Dedifferentiated amniotic fluid mesenchymal stem cell (primary cell): Measurements from ENCODE around the gene TRNAU1AP.
"Not testable (repeated sequence)": the region's sequence is repeated elsewhere in the genome, so short reads cannot be mapped to it uniquely, and the experiment has no call there.

Experiments used
- DNase-seq: peaks from one replicate; pipeline ENCODE4 v3.0.0-alpha.2; 2016; ENCODE audit errors: extremely low spot score

Gene TRNAU1AP

GRCh38 chr1:28521502-28522164 lies 31.3 kb upstream of the TRNAU1AP start:
- DNase-seq = no peak

DNA sequence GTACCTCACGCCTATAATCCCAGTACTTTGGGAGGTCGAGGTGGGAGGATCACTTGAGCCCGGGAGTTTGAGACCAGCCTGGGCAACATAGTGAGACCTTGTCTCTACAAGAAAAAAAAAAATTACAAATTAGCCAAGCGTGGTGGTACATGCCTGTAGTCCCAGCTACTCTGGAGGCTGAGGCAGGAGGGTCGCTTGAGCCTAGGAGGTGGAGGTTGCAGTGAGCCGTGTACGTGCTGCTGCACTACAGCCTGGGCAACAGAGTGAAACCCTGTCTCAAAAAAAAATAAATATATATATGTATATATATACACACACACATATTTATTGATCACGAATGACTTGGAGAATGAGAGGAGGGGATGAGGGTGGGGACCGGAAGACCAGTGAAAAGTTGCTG lies 30.3 kb upstream of the TRNAU1AP start:
- DNase-seq = not testable (repeated sequence)

- DNase-seq = not testable (repeated sequence)
These were observed 27.8 kb upstream of the TRNAU1AP start for GRCh38 chr1:28525002-28525642.

DNA sequence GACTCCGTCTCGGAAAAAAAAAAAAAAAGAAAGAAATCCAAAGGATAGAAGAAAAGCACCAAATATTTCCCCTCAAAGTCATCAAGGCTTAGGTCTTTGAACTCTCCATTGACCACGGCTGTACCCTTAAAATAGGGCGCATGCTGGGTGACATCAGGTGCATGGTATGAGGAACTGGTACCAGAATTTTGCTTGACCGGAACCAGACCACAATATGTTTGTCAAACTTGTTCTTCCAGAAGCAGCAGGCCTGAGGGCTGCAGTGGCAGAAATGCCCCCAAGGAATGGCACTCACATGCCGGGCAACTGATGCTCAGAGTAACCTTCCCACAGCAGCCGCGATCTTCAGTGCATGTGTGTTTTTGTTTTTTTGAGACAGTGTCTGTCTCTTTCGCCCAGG lies 26.0 kb upstream of the TRNAU1AP start:
- no peak for DNase-seq

DNA sequence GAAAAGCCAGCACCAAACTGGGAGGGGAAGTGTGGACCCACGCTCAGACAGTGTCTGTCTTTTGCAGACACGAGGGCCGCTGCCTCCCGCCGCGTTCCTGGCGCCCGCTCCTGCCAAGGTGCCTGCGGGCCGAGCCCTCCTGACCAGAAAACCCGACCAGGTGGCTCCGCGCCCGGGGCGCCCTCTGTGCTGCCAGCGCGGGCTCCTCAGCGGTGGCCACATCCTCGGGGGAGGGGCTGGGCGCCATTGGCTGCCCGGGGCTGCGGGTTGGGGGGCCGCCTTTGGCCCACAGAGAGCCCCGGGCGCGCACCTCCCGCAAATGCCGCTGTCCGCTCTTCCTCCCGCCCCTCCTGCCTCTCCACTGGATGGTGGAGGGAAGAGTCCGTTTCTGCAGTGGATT lies 22.4 kb upstream of the TRNAU1AP start:
- no peak for DNase-seq

- no peak for DNase-seq
These were observed 18.2 kb upstream of the TRNAU1AP start for GRCh38 chr1:28534671-28535070.

GRCh38 chr1:28535180-28535579 lies 17.7 kb upstream of the TRNAU1AP start:
- DNase-seq = no peak

DNA sequence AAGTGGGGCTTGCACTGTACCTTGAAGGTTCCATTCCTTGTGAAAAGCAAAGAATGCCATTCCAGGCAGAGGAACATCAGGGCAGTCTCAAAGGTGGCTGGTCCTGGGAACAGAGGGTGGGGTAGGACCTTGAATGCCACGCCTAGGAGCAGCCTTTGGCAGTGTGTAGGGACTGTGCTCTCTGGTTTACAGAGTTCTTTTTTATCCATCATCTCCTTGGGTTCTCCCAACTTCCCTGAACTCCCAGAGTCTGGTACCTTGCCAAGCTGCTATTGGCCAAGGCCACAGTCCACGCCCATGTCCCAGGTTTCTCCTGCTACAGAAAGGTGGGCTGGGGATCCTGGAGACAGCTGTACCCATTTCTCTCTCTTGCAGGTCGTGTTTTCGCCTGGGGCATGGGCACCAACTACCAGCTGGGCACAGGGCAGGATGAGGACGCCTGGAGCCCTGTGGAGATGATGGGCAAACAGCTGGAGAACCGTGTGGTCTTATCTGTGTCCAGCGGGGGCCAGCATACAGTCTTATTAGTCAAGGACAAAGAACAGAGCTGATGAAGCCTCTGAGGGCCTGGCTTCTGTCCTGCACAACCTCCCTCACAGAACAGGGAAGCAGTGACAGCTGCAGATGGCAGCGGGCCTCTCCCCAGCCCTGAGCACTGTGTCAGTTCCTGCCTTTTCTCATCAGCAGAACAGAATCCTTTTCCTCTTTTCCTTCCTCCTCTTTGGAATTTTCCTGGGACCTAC lies 15.3 kb upstream of the TRNAU1AP start:
- no peak for DNase-seq

DNA sequence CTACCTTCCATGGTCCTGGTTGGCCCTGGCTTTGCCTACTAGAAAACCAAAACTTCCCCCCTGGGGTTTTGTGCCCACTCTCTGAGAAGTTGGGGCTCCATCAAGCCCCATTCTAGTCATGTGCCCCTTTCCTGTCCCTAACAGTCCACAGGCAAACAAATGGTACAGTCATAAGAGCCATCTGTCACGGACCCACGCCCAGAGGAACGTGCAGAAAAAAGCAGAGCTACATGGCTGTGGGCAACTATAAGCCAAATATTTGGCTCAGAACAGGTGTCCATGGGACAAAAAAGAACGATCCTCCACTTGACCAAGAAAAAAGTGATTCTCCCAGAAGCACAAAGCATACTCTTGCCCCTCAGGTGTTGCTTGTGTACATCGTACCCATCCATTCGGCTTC lies 14.6 kb upstream of the TRNAU1AP start:
- no peak for DNase-seq

DNA sequence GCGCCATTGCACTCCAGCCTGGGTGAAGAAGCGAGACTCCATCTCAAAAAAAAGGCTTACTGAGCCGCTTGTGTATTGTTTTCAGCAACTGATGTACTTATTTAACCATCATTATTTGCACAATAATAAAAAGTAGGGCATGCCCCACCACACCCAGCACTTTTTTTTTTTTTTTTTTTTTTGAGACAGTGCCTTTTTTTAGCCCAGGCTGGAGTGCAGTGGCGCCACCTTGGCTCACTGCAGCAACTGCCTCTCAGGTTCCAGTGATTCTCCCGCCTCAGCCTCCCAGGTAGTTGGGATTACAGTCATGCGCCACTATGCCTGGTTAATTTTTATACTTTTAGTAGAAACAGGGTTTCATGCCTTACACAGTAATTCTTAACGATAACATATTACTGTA lies 12.2 kb upstream of the TRNAU1AP start:
- no peak for DNase-seq

DNA sequence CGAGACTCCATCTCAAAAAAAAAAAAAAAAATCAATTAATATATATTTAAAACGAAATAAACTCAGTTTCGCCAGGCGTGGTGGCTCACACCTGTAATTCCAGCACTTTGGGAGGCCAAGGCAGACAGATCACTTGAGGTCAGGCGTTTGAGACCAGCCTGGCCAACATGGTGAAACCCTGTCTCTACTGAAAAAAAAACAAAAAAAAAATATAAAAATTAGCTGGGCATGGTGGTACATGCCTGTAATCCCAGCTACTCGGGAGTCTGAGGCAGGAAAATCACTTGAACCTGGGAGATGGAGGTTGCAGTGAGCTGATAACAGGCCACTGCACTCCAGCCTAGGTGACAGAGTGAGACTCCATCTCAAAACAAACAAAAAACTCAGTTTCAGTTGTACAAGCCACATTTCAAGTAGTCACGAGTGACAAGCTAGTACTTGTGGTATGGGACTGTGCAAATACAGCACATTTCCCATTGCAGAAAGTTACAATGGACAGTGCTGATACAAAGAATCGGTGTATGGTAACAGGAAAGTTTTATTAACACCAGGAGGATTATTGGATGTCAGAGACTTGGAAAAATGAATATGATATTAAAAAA lies 11.4 kb upstream of the TRNAU1AP start:
- not testable (repeated sequence) for DNase-seq

DNA sequence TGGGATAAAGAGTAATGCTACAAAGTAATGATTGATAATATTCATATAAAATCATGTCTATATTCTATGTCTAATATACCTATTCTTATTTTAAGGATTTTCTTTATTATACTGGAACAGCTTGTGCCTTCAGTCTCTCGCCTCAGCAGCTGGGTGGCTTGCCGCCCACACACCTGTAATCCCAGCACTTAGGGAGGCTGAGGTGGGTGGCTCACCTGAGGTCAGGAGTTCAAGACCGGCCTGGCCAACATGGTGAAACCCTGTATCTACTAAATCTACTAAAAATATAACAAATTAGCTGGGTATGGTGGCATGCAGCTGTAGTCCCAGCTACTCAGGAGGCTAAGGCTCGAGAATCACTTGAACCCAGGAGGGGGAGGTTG lies 7.6 kb upstream of the TRNAU1AP start:
- no peak for DNase-seq

- DNase-seq = no peak
These were observed 4.6 kb upstream of the TRNAU1AP start for GRCh38 chr1:28548318-28548717.

GRCh38 chr1:28551381-28551780 lies 1.5 kb upstream of the TRNAU1AP start:
- no peak for DNase-seq

DNA sequence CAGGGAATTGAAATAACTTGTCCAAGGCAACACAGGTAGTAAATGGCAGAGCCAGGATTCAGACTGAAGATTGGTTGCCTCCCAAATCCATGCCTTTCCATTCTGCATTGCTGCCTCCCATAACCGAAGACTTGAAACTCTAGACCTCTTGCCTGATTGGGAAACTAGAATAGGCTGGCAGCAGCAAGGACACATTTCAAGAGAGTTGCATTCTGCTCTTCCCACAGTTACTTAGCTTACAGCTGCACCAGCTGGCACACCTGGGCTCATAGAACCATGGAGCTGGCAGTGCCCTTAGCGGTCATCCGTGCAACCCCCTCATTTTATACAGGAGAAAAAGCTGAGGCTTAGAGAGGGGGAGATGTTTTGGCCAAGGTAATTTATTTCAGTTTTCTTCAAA lies 8.0 kb downstream of the TRNAU1AP start:
- DNase-seq = no peak

DNA sequence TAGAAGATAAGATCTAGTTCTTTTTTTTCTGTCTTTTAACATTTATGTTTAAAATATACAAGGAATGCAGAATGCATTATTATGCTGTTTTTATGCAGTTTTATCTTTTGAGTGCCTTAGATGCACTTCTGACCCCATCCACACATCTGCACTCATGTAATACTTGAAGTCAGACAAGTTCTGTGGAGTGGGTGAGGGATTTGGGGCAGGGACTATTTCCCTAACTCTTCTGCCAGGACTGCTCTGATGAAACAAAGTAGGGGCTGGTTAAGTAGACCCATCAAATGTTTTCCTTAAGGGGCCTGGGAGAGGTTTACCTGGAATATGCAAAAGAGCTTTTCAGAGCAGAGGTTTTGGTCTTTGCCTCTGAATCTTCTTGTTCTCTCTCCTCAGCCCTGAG lies 11.4 kb downstream of the TRNAU1AP start:
- no peak for DNase-seq

DNA sequence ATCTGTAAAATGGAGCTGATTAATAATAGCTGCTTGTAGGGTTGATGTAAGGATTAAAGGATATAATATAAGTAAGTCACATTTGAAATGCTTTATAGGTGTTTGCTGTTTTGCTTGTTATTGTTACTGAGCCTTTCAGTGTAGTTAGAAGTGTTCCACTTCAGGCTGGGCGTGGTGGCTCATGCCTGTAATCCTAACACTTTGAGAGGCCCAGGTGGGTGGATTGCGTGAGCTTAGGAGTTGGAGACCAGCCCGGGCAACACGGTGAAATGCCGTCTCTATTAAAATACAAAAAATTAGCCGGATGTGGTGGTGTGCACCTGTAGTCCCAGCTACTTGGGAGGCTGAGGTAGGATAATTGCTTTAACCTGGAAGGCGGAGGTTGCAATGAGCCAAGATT lies 12.2 kb downstream of the TRNAU1AP start:
- DNase-seq = no peak

DNA sequence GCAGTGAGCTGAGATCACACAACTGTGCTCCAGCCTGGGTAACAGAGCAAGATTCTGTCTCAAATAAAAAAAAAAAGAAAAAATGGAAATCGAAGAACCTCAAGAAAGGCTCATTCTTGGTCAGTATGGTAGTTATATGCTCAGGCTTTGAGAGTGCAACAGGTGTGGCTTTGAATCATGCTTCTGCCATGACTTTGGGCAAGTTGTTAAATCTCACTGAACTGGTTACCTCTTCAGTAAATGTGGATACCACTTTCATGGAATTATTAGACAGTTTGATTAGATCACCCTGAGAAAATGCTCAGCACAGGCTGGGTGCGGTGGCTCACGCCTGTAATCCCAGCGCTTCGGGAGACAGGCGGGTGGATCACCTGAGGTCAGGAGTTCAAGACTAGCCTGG lies 12.8 kb downstream of the TRNAU1AP start:
- DNase-seq = no peak

DNA sequence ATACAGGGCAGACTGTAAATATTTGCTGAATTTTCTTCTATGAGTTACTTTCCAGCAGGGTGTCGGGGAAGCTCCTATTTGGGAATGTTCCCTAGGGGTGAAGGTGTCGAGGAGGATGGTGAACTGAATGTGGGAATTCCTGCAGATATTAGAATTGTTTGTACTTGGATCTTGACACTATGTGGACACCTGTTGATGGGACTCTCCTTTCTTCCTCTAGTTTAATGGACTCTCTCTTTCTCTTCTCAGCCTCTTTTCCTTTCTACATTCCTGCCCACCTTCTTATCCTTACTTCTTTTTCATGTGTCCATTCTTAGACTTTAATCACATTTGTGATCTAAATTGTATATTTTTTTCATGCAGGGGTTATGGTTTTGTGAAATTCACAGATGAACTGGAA lies 14.0 kb downstream of the TRNAU1AP start:
- no peak for DNase-seq

DNA sequence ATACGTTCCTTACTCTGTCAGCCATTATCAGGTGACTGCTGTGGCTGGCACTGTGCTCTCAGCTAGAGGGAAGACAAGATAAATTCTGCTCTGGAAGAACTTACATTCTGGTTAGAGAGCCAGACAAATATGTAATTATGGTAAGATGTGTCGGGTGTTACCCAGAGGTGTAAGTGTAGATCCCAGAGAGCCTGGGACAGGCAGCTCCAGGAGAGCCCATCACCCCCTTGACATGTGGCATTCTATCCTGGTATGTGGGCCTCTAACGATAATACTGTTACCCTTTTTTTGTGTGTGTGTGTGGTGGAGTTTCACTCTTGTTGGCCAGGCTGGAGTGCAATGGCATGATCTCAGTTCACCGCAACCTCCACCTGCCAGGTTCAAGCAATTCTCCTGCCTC lies 19.0 kb downstream of the TRNAU1AP start:
- DNase-seq = no peak

DNA sequence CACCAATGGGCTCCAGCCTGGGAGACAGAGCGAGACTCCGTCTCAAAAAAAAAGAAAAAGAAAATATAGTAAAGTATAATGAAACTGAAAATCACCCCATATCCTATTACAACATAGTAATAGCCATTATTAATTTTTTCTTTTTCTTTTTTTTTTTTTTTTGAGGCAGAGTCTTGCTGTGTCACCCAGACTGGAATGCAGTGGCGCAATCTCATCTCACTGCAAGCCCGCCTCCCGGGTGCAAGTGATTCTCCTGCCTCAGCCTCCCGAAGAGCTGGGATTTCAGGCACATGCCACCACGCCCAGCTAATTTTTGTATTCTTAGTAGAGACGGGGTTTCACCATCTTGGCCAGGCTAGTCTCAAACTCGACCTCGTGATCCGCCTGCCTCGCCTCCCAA lies 20.0 kb downstream of the TRNAU1AP start:
- not testable (repeated sequence) for DNase-seq

DNA sequence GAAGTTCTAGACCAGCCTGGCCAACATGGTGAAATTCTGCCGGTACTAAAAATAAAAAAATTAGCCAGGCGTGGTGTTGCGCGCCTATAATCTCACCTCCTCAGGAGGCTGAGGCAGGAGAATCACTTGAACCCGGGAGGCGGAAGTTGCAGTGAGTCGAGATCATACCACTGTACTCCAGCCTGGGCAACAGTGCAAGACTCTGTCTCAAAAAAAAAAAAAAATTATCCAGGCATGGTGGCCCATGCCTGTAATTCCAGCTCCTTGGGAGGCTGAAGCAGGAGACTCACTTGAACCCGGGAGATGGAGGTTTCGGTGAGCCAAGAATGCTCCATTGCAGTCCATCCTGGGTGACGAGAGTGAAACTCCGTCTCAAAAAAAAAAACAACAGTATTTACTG lies 20.7 kb downstream of the TRNAU1AP start:
- DNase-seq = no peak
